Gastrocnemius medialis (tissue), 4 donors: ENCODE results near the gene TRAF4.

Source experiments
- POLR2A ChIP-seq, 2 donors: fragments of 450-650 bp; IDR thresholded peaks; one replicate each; pipeline ENCODE4 v1.6.1; 2017; ENCODE audit warnings: antibody characterized with exemption in 2 of 2, mild to moderate bottlenecking in 2 of 2, moderate library complexity in 2 of 2
- TF ChIP-seq, protein P1 (sequence below), 5 experiments: fragments of 450-650 bp in 3 of 5; fragments of 200-600 bp in 2 of 5; sonication (generic) in 2 of 5; IDR thresholded peaks in 4 of 5; conservative IDR thresholded peaks in 1 of 5; 1 replicate in 4 of 5; 2 replicates in 1 of 5; pipeline ENCODE4 v1.5.1; 2016 to 2019; ENCODE audit warnings: antibody characterized with exemption in 5 of 5, mild to moderate bottlenecking in 3 of 5, moderate library complexity in 3 of 5

DNA sequence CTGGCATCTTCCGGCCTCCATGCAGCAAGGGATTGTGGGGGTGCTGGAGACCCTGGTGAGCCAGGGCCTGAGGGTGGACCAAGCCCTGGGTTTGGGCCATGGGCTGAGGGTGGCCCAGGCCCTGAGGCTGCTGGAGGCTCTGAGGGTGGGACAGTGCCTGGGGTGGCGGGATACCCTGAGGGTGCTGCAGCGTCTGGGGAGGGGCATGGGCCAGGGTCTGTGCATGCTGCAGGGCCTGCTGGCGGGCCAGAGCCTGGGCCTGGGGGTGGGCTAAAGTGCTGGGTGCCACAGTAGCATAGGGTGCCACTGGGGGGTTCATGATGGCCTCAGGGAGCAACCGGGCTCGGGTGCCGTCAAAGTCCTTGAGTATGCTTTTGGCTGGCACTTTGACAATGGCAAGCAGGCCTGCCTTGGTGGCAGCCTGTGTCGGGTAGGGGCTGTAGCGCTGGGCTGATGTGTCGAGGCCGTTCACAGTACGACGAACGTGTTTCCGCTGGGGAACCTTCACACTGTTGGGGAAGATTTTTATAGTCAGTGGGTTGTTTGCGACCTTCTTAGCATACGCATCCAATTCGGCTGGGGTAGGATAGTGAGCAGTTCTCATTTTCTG is 15.6 kb downstream of the TRAF4 start:
- TF ChIP-seq, protein P1, sequence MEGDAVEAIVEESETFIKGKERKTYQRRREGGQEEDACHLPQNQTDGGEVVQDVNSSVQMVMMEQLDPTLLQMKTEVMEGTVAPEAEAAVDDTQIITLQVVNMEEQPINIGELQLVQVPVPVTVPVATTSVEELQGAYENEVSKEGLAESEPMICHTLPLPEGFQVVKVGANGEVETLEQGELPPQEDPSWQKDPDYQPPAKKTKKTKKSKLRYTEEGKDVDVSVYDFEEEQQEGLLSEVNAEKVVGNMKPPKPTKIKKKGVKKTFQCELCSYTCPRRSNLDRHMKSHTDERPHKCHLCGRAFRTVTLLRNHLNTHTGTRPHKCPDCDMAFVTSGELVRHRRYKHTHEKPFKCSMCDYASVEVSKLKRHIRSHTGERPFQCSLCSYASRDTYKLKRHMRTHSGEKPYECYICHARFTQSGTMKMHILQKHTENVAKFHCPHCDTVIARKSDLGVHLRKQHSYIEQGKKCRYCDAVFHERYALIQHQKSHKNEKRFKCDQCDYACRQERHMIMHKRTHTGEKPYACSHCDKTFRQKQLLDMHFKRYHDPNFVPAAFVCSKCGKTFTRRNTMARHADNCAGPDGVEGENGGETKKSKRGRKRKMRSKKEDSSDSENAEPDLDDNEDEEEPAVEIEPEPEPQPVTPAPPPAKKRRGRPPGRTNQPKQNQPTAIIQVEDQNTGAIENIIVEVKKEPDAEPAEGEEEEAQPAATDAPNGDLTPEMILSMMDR (IDR thresholded peaks at IDR 0.05 in 4 of 5, conservative IDR thresholded peaks at IDR 0.05 in 1 of 5), result no peak
- no peak for TF ChIP-seq POLR2A (IDR thresholded peaks at IDR 0.05)
